Uterus (tissue), 4 donors: ENCODE results near the gene SELPLG. TPM values are rescaled to one million over a fixed set of nuclear protein-coding genes. Genes with fewer than 3 reads are reported as not detected.

ENCODE experiments used
- DNase-seq, 2 donors: peaks; one replicate each; pipeline ENCODE4 v3.0.0-alpha.2; 2019 to 2020
- H3K27ac ChIP-seq, 2 donors: fragments of 200-600 bp; sonication (generic); 1 replicate in 1 of 2; 2 replicates in 1 of 2; pipeline ENCODE4 v1.5.1; 2016 to 2018
- H3K27me3 ChIP-seq, 2 donors: fragments of 200-600 bp; sonication (generic); one replicate each; pipeline ENCODE4 v1.5.1; 2018 to 2019; ENCODE audit warnings: control low read depth in 1 of 2
- H3K36me3 ChIP-seq, 2 donors: fragments of 200-600 bp; sonication (generic); one replicate each; pipeline ENCODE4 v1.5.1; 2019; ENCODE audit warnings: control low read depth in 1 of 2
- H3K4me1 ChIP-seq, 2 donors: fragments of 200-600 bp; sonication (generic); one replicate each; pipeline ENCODE4 v1.5.1; 2018 to 2019; ENCODE audit warnings: control low read depth in 1 of 2
- H3K4me3 ChIP-seq, 2 donors: fragments of 200-600 bp; sonication (generic); 1 replicate in 1 of 2; 2 replicates in 1 of 2; pipeline ENCODE4 v1.5.1; 2018 to 2019; ENCODE audit warnings: mild to moderate bottlenecking in 1 of 2
- H3K9me3 ChIP-seq, 2 donors: fragments of 200-600 bp; sonication (generic); one replicate each; pipeline ENCODE4 v1.5.1; 2019; ENCODE audit warnings: control low read depth in 1 of 2
- POLR2A ChIP-seq, 2 donors: fragments of 450-650 bp; IDR thresholded peaks; one replicate each; pipeline ENCODE4 v1.6.1; 2016; ENCODE audit warnings: antibody characterized with exemption in 2 of 2, mild to moderate bottlenecking in 1 of 2, moderate library complexity in 1 of 2
- intact Hi-C: fragments of 100-400 bp; cut with DNase I; formaldehyde crosslinking; loops from one replicate; pipeline ENCODE4 v1.15.1; 2023; ENCODE audit warnings: low total_unique reads
- total RNA-seq, 4 donors: library from RNA; depleted of rRNA in 3 of 4; stranded (reverse); fragments of >200 nt in 3 of 4; gene quantifications; one replicate each; pipeline versions ENCODE4 v1.1.0 to v1.2.4, GENCODE V29; 2014 to 2023
- TF ChIP-seq, protein P1 (sequence below), 4 experiments: fragments of 200-600 bp in 2 of 4; fragments of 450-650 bp in 2 of 4; sonication (generic) in 2 of 4; IDR thresholded peaks; one replicate each; pipeline ENCODE4 v1.5.1; 2016 to 2019; ENCODE audit warnings: antibody characterized with exemption in 4 of 4, mild to moderate bottlenecking in 2 of 4, moderate library complexity in 1 of 4
- donor health status: DM: yes; HTN: yes; CAD: no.

The SELPLG gene, protein sequence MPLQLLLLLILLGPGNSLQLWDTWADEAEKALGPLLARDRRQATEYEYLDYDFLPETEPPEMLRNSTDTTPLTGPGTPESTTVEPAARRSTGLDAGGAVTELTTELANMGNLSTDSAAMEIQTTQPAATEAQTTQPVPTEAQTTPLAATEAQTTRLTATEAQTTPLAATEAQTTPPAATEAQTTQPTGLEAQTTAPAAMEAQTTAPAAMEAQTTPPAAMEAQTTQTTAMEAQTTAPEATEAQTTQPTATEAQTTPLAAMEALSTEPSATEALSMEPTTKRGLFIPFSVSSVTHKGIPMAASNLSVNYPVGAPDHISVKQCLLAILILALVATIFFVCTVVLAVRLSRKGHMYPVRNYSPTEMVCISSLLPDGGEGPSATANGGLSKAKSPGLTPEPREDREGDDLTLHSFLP
- total RNA-seq: 1 to 10 TPM; 1.5 to 6.5 (median 2.9) TPM

DNA sequence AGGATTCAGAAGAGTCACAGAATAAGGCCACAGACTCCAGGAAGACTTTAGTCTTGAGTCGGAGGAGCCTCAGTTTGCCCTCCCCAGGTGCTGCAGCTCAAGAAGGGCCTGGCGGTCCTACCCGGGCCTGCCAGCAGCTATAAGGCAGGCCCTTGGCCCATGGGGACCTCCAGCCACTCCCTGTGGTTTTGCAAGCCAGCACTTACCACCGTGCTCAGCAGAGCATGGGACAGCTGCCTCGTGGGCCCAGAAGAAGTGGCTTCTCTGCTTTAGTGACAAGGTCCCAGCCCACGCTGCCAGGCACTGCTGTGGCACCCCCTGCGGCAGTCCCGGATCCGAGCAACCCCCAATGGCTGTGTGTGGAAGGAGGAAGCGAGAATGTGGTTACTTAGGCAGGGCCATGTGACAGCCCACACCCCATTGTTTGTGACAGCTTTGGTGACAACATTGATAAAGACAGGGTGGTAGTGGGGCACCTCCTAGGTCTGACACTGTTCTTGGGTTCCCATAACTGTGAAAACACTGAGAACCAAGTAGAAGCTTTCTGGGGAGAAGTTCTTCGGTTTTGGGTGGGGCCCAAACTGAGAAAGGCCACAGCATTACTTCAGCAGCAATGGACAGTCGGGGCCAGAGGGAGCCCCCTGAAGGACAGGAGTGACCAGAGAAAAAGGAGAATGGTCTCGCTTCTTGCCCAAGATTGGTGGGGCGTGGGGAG, at the start of gene SELPLG:
SELPLG (minus strand) TSS at position 361 of the 715 bp plus-strand sequence. CDS start 9,587 bp downstream, outside the sequence.
- no peak within 1 kb of the TSS for H3K27ac ChIP-seq
- TF ChIP-seq, protein P1, sequence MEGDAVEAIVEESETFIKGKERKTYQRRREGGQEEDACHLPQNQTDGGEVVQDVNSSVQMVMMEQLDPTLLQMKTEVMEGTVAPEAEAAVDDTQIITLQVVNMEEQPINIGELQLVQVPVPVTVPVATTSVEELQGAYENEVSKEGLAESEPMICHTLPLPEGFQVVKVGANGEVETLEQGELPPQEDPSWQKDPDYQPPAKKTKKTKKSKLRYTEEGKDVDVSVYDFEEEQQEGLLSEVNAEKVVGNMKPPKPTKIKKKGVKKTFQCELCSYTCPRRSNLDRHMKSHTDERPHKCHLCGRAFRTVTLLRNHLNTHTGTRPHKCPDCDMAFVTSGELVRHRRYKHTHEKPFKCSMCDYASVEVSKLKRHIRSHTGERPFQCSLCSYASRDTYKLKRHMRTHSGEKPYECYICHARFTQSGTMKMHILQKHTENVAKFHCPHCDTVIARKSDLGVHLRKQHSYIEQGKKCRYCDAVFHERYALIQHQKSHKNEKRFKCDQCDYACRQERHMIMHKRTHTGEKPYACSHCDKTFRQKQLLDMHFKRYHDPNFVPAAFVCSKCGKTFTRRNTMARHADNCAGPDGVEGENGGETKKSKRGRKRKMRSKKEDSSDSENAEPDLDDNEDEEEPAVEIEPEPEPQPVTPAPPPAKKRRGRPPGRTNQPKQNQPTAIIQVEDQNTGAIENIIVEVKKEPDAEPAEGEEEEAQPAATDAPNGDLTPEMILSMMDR (IDR thresholded peaks at IDR 0.05): no peak
- TF ChIP-seq POLR2A (IDR thresholded peaks at IDR 0.05): no peak
- H3K27me3 ChIP-seq: no peaks in the 10 kb centered on the region
- DNase-seq: no peak
- H3K4me1 ChIP-seq: peaks cover 16 to 17% of the 10 kb centered on the region in 2 donors
- no peak within 1 kb of the TSS for H3K4me3 ChIP-seq
- H3K9me3 ChIP-seq: no peaks in the 10 kb centered on the region
- H3K36me3 ChIP-seq: no peaks in the 10 kb centered on the region
- intact Hi-C loops: no loop called here

DNA sequence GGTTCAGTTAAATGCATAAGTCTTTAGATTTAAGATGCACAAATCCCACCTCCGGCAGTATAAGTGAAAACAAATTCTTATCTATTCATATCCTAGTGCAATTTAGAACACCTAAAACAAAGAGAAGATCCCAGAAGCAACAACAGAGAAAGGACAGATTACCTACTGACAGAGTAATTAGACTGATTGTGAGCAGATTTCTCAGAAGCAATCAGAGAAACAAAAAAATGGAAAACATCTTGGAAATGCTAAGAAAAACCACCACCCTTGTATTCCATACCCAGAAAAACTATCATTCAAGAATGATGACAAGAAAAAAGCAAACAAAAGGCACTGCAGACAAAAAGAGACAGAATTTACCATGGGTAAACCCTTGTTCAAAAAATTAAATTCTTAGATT, 47.6 kb upstream of the SELPLG start:
- no peak overlapping the region for H3K4me3 ChIP-seq
- no peaks in the 10 kb centered on the region for H3K27me3 ChIP-seq
- TF ChIP-seq, protein P1 (IDR thresholded peaks at IDR 0.05): no peak
- TF ChIP-seq POLR2A (IDR thresholded peaks at IDR 0.05): no peak
- no peaks in the 10 kb centered on the region for H3K9me3 ChIP-seq
- H3K4me1 ChIP-seq: peaks cover 4 to 13% of the 10 kb centered on the region in 2 donors
- DNase-seq: no peak
- intact Hi-C loops: no loop called here
- H3K27ac ChIP-seq: peak overlapping the region; percentile 54 to 99
- H3K36me3 ChIP-seq: no peaks in the 10 kb centered on the region

DNA sequence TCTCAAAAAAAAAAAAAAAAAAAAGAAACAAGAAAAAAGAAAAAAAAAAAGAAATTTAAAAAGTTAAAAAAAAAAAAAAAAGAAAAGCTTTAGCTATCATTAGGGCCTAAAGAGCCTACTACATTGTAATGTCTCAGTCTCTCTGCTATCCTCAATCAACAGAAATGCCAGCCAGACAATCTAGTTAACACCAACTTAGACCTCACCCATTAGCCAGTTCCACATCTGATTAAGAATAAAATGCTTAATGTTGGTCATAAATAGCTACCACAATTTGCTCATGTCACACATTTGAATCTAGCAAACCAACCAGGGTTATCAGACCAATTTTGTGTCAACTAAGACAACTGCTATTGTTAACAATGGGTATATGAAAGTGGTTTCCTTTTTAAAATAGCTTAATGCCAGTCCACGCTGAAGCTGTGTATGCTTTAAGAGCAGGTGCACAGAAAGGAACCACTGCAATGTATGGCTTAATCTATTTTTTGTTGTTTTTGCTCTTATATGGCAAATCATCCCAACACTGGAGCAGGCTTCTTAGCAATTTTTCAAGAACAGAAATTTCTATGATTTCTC, 45.5 kb upstream of the SELPLG start:
- intact Hi-C loops: no loop called here
- Histone ChIP-seq H3K27me3 (no peaks in the 10 kb centered on the region), H3K27ac (peak overlapping the region; percentile 54 to 99), H3K36me3 (no peaks in the 10 kb centered on the region), H3K9me3 (no peaks in the 10 kb centered on the region), H3K4me1 (peaks cover 0 to 10% of the 10 kb centered on the region in 2 donors), H3K4me3 (no peak overlapping the region)
- no peak for TF ChIP-seq POLR2A (IDR thresholded peaks at IDR 0.05)
- TF ChIP-seq, protein P1 (IDR thresholded peaks at IDR 0.05): no peak
- no peak for DNase-seq

DNA sequence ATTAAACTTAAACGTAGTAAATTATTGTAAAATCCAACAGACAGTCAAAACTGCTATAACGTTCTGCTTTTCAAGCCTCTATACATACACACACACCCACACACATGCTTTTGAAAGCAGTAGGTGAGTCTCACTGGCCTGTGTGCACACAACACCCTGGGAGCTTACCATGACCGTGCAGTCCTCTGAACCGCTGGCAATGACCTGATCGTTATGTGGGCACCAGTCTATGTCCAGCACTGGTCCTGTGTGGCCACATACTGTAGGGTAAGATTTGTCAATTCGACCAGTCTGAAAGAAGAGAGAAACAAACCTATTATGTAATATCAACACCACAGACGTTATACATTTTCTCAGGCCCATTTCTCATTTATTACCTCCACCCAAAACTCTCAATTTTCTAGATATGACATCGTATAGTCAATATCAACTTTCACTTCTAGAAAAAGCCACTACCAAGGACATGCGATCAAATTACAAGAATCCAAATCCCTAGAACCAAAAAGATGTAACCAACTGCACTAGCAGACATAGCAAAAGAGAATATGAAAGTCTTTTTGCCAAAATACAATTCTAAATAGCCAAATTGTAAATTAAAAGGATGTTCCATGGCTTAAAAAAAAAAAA, 44.5 kb upstream of the SELPLG start:
- DNase-seq: no peak
- Histone ChIP-seq H3K27me3 (no peaks in the 10 kb centered on the region), H3K27ac (peak overlapping the region; percentile 18 to 70), H3K4me3 (no peak overlapping the region), H3K4me1 (peaks cover 0 to 4% of the 10 kb centered on the region in 2 donors), H3K9me3 (no peaks in the 10 kb centered on the region), H3K36me3 (no peaks in the 10 kb centered on the region)
- intact Hi-C loops: no loop called here
- no peak for TF ChIP-seq POLR2A (IDR thresholded peaks at IDR 0.05)
- TF ChIP-seq, protein P1 (IDR thresholded peaks at IDR 0.05): no peak
